Karpas-422 (cell line): ENCODE measurements around the gene ANAPC5. TPM values are rescaled to one million over a fixed set of nuclear protein-coding genes. Genes with fewer than 3 reads are reported as not detected.

ENCODE experiments used
- DNase-seq: peaks from one replicate; pipeline ENCODE4 v3.0.0-alpha.2; 2015
- H2AFZ ChIP-seq: fragments of 200-600 bp; sonication (generic); 2 replicates; pipeline ENCODE4 v1.6.1; 2014; ENCODE audit warnings: antibody characterized with exemption, low read length, mixed read lengths
- H3K27ac ChIP-seq: fragments of 200-600 bp; sonication (generic); 2 replicates; pipeline ENCODE4 v1.5.1; 2014; ENCODE audit warnings: mild to moderate bottlenecking, low read length, moderate library complexity
- H3K27me3 ChIP-seq: fragments of 200-600 bp; sonication (generic); 2 replicates; pipeline ENCODE4 v1.6.1; 2014; ENCODE audit warnings: low read length, mixed read lengths
- H3K36me3 ChIP-seq: fragments of 200-600 bp; sonication (generic); 2 replicates; pipeline ENCODE4 v1.6.1; 2014; ENCODE audit warnings: low read length, mixed read lengths; ENCODE audit not compliant: insufficient read depth
- H3K4me1 ChIP-seq: fragments of 200-600 bp; sonication (generic); 2 replicates; pipeline ENCODE4 v1.6.1; 2014; ENCODE audit warnings: mild to moderate bottlenecking, low read length, mixed read lengths
- H3K4me2 ChIP-seq: fragments of 200-600 bp; sonication (generic); 2 replicates; pipeline ENCODE4 v1.6.1; 2014; ENCODE audit warnings: low read length, low read depth, mild to moderate bottlenecking; ENCODE audit not compliant: poor library complexity, severe bottlenecking
- H3K4me3 ChIP-seq: fragments of 200-600 bp; sonication (generic); 2 replicates; pipeline ENCODE4 v1.5.1; 2014; ENCODE audit warnings: mild to moderate bottlenecking, antibody characterized with exemption, low read length, mixed read lengths
- H3K79me2 ChIP-seq: fragments of 200-600 bp; sonication (generic); 2 replicates; pipeline ENCODE4 v1.6.1; 2014; ENCODE audit warnings: mild to moderate bottlenecking, low read length, mixed read lengths
- H3K9ac ChIP-seq: fragments of 200-600 bp; sonication (generic); 2 replicates; pipeline ENCODE4 v1.6.0; 2014; ENCODE audit warnings: low read length
- H3K9me2 ChIP-seq: fragments of 200-600 bp; sonication (generic), shearing (Covaris generic); replicated peaks from 2 replicates; pipeline ENCODE4 v1.6.0; 2014; ENCODE audit warnings: mild to moderate bottlenecking, low read length, moderate library complexity; ENCODE audit not compliant: insufficient read depth
- H3K9me3 ChIP-seq: fragments of 300-700, 200-600 bp; sonication (generic); 2 replicates; pipeline ENCODE4 v1.6.1; 2014; ENCODE audit warnings: low read length, mixed read lengths
- H4K20me1 ChIP-seq: fragments of 200-600 bp; sonication (generic); 2 replicates; pipeline ENCODE4 v1.6.1; 2014; ENCODE audit warnings: mild to moderate bottlenecking, antibody characterized with exemption, low read length, low read depth; ENCODE audit not compliant: insufficient read depth
- total RNA-seq: library from RNA; depleted of rRNA; stranded (reverse); fragments of >200 nt; shearing (Covaris generic); gene quantifications from 2 replicates; pipeline ENCODE4 v1.2.3, GENCODE V29; 2014; ENCODE audit warnings: low replicate concordance

ANAPC5 gene
- total RNA-seq, 1 experiment from 2014 or later: 181 TPM

- H3K9me3 ChIP-seq: no peaks in the 10 kb centered on the region
- H2AFZ ChIP-seq: no peak overlapping the region
- peak; percentile 83 for DNase-seq
- H3K27ac ChIP-seq: no peak overlapping the region
- peaks cover 47% of the 10 kb centered on the region; the same call in 1 of the 2 replicates for H3K36me3 ChIP-seq
- no peaks in the 10 kb centered on the region for H4K20me1 ChIP-seq
- H3K79me2 ChIP-seq: peaks cover 9% of the 10 kb centered on the region
- H3K27me3 ChIP-seq: no peaks in the 10 kb centered on the region
- H3K9me2 ChIP-seq: no peaks in the 10 kb centered on the region
- H3K4me2 ChIP-seq: no peak overlapping the region
- H3K4me1 ChIP-seq: no peaks in the 10 kb centered on the region
- no peak overlapping the region for H3K9ac ChIP-seq
- no peak overlapping the region for H3K4me3 ChIP-seq
Measured at GRCh38 chr12:121334513-121335343, 17.5 kb downstream of the ANAPC5 start.

- Histone ChIP-seq H3K4me2 (no peak overlapping the region), H3K27me3 (no peaks in the 10 kb centered on the region), H3K9me3 (no peaks in the 10 kb centered on the region), H3K79me2 (peaks cover 9% of the 10 kb centered on the region), H3K4me1 (no peaks in the 10 kb centered on the region), H3K27ac (no peak overlapping the region), H4K20me1 (no peaks in the 10 kb centered on the region), H3K36me3 (peaks cover 47% of the 10 kb centered on the region; the same call in 1 of the 2 replicates), H2AFZ (no peak overlapping the region), H3K4me3 (no peak overlapping the region), H3K9ac (no peak overlapping the region), H3K9me2 (no peaks in the 10 kb centered on the region)
- no peak for DNase-seq
Measured at GRCh38 chr12:121333747-121334146, 18.5 kb downstream of the ANAPC5 start.

- Histone ChIP-seq H3K9me2 (no peaks in the 10 kb centered on the region), H3K27ac (no peak overlapping the region), H3K9ac (no peak overlapping the region), H3K4me2 (no peak overlapping the region), H3K27me3 (no peaks in the 10 kb centered on the region), H3K36me3 (peaks cover 66% of the 10 kb centered on the region), H2AFZ (no peak overlapping the region), H3K79me2 (peaks cover 9% of the 10 kb centered on the region), H4K20me1 (no peaks in the 10 kb centered on the region), H3K4me3 (no peak overlapping the region), H3K9me3 (no peaks in the 10 kb centered on the region), H3K4me1 (no peaks in the 10 kb centered on the region)
- DNase-seq: no peak
Measured at GRCh38 chr12:121331248-121331647, 21.0 kb downstream of the ANAPC5 start.

GRCh38 chr12:121330692-121331091 lies 21.5 kb downstream of the ANAPC5 start:
- Histone ChIP-seq H4K20me1 (no peaks in the 10 kb centered on the region), H3K4me1 (no peaks in the 10 kb centered on the region), H2AFZ (no peak overlapping the region), H3K9me3 (no peaks in the 10 kb centered on the region), H3K4me3 (no peak overlapping the region), H3K9me2 (no peaks in the 10 kb centered on the region), H3K4me2 (no peak overlapping the region), H3K27me3 (no peaks in the 10 kb centered on the region), H3K27ac (no peak overlapping the region), H3K79me2 (peaks cover 11% of the 10 kb centered on the region), H3K36me3 (peaks cover 71% of the 10 kb centered on the region), H3K9ac (no peak overlapping the region)
- no peak for DNase-seq

- H3K9me3 ChIP-seq: no peaks in the 10 kb centered on the region
- H3K27me3 ChIP-seq: no peaks in the 10 kb centered on the region
- no peak for DNase-seq
- H3K4me1 ChIP-seq: no peaks in the 10 kb centered on the region
- H3K79me2 ChIP-seq: peaks cover 12% of the 10 kb centered on the region
- no peaks in the 10 kb centered on the region for H3K9me2 ChIP-seq
- no peaks in the 10 kb centered on the region for H4K20me1 ChIP-seq
- H3K36me3 ChIP-seq: peaks cover 72% of the 10 kb centered on the region
- H2AFZ ChIP-seq: no peak overlapping the region
- H3K27ac ChIP-seq: no peak overlapping the region
- H3K4me2 ChIP-seq: no peak overlapping the region
- H3K9ac ChIP-seq: no peak overlapping the region
- H3K4me3 ChIP-seq: no peak overlapping the region
Measured at GRCh38 chr12:121330195-121330594, 22.0 kb downstream of the ANAPC5 start.

- H3K4me3 ChIP-seq: no peak overlapping the region
- H3K4me1 ChIP-seq: no peaks in the 10 kb centered on the region
- DNase-seq: no peak
- no peak overlapping the region for H3K9ac ChIP-seq
- no peak overlapping the region for H3K4me2 ChIP-seq
- H3K9me3 ChIP-seq: no peaks in the 10 kb centered on the region
- H3K27me3 ChIP-seq: no peaks in the 10 kb centered on the region
- no peak overlapping the region for H3K27ac ChIP-seq
- no peak overlapping the region for H2AFZ ChIP-seq
- H3K36me3 ChIP-seq: peaks cover 68% of the 10 kb centered on the region
- peaks cover 8% of the 10 kb centered on the region for H3K79me2 ChIP-seq
- H3K9me2 ChIP-seq: no peaks in the 10 kb centered on the region
- H4K20me1 ChIP-seq: no peaks in the 10 kb centered on the region
Measured at GRCh38 chr12:121328620-121329019, 23.6 kb downstream of the ANAPC5 start.

- peaks cover 69% of the 10 kb centered on the region for H3K36me3 ChIP-seq
- no peak overlapping the region for H3K4me3 ChIP-seq
- peaks cover 6% of the 10 kb centered on the region; the same call in 1 of the 2 replicates for H3K79me2 ChIP-seq
- no peak for DNase-seq
- H3K4me2 ChIP-seq: no peak overlapping the region
- H3K9ac ChIP-seq: no peak overlapping the region
- H2AFZ ChIP-seq: no peak overlapping the region
- no peaks in the 10 kb centered on the region for H3K9me3 ChIP-seq
- H3K27me3 ChIP-seq: no peaks in the 10 kb centered on the region
- no peak overlapping the region for H3K27ac ChIP-seq
- H4K20me1 ChIP-seq: no peaks in the 10 kb centered on the region
- no peaks in the 10 kb centered on the region for H3K9me2 ChIP-seq
- no peaks in the 10 kb centered on the region for H3K4me1 ChIP-seq
Measured at GRCh38 chr12:121326996-121327674, 25.1 kb downstream of the ANAPC5 start.

GRCh38 chr12:121325922-121326396 lies 26.3 kb downstream of the ANAPC5 start:
- no peak overlapping the region for H3K4me3 ChIP-seq
- no peak for DNase-seq
- peaks cover 6% of the 10 kb centered on the region; the same call in 1 of the 2 replicates for H3K79me2 ChIP-seq

More at GRCh38 chr12:121325922-121326396, 26.3 kb downstream of the ANAPC5 start:
- H3K4me2 ChIP-seq: no peak overlapping the region
- H3K36me3 ChIP-seq: peaks cover 59% of the 10 kb centered on the region
- H3K27ac ChIP-seq: no peak overlapping the region
- no peaks in the 10 kb centered on the region for H3K4me1 ChIP-seq
- no peaks in the 10 kb centered on the region for H3K27me3 ChIP-seq
- H2AFZ ChIP-seq: no peak overlapping the region
- no peaks in the 10 kb centered on the region for H3K9me3 ChIP-seq
- no peak overlapping the region for H3K9ac ChIP-seq
- no peaks in the 10 kb centered on the region for H4K20me1 ChIP-seq
- H3K9me2 ChIP-seq: no peaks in the 10 kb centered on the region
